ENCODE results near the gene PLA2G4D.

The PLA2G4D gene

DNA sequence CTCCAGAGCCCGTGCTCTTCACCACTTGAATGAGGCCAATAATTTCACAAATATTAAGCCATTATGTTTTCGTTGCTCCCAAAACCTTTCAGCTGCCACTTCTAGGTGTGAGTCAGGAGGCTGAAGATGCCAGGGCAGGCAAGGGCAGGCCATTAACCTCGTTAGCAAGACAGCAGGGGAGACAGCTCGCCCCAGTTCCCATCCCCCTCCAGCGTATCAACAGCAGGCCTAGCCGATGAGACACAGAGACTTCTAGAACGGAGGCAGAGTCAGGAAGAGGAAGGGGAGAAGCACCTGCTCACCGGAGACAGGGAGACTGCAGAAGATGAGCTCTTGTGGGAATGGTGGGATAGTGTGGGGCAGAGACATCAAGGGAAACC, 45.6 kb downstream of the PLA2G4D start:
- ChIA-PET POLR2A (no interaction called here), CTCF (interaction anchor here (1.0 to 1.1 kb wide), 2 partner anchors 8 to 59 kb away, joined by 3 to 4 read pairs; no protein-coding TSS in a partner anchor)
- TF ChIP-seq, protein P1, sequence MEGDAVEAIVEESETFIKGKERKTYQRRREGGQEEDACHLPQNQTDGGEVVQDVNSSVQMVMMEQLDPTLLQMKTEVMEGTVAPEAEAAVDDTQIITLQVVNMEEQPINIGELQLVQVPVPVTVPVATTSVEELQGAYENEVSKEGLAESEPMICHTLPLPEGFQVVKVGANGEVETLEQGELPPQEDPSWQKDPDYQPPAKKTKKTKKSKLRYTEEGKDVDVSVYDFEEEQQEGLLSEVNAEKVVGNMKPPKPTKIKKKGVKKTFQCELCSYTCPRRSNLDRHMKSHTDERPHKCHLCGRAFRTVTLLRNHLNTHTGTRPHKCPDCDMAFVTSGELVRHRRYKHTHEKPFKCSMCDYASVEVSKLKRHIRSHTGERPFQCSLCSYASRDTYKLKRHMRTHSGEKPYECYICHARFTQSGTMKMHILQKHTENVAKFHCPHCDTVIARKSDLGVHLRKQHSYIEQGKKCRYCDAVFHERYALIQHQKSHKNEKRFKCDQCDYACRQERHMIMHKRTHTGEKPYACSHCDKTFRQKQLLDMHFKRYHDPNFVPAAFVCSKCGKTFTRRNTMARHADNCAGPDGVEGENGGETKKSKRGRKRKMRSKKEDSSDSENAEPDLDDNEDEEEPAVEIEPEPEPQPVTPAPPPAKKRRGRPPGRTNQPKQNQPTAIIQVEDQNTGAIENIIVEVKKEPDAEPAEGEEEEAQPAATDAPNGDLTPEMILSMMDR (IDR thresholded peaks at IDR 0.05; ENCODE audit: control extremely low read depth, extremely low read depth, low read depth, missing control alignments): no peak
- no peak for DNase-seq (ENCODE audit: extremely low spot score)

DNA sequence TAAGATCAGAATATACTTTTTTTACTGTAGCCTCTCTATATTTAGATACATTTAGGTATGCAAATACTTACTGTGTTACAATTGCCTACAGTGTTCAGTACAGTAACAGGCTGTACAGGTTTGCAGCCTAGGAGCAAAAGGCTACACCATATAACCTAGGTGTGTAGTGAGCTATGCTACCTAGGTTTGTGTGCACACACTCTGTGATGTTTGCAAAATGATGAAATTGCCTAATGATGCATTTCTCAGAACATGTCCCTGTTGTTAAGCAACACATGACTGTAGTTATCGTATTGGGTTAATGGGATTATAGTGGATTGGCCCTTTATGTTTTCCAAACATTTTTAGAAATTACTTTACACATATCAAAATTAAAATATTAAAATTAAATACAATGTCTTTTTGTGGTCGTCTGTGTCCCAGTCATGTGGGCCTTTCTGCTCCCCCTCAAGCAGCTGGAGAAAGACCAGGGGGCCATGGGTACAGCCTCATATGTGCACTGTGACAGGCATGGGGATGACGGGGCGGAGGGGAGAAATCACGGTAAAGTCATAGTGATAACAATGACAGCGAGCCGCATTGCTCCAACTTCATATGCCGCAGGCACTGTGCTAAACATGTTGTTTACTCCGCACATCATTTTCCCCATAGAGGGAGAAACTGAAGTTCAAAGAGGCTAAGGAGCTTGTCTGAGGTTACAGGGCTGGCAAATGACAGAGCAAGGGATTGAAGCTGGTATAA, 46.1 kb downstream of the PLA2G4D start:
- ChIA-PET CTCF (interaction anchor here (1.0 to 1.1 kb wide), 2 partner anchors 9 to 58 kb away, joined by 3 to 4 read pairs; no protein-coding TSS in a partner anchor), POLR2A (no interaction called here)
- no peak for DNase-seq (ENCODE audit: extremely low spot score)
- TF ChIP-seq, protein P1 (IDR thresholded peaks at IDR 0.05; ENCODE audit: control extremely low read depth, extremely low read depth, low read depth, missing control alignments): no peak

DNA sequence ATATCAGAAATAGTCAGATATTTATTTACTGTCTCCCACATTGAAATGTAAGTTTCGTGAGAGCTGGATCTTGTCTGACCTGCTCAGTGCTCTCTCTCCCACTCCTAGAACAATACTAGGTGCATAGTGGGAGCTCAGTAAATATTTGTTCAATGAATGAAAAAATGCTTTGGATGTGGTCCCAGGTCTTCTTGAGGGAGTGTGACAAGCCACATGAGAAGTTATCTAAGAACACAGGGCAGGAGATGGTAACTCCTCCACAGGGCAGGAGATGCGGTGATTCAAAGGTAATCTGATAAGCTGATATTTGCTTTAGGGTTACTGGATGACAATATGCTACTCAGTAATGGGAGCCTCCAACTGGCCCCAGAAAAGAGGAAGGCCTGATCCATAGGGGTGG, 47.8 kb downstream of the PLA2G4D start:
- ChIA-PET CTCF (interaction anchor here (1.3 to 2.5 kb wide), 6 partner anchors 9 to 38 kb away, joined by 3 to 9 read pairs (median 3); no protein-coding TSS in a partner anchor), POLR2A (no interaction called here)
- TF ChIP-seq, protein P1 (IDR thresholded peaks at IDR 0.05; ENCODE audit: control extremely low read depth, extremely low read depth, low read depth, missing control alignments): no peak
- no peak for DNase-seq (ENCODE audit: extremely low spot score)

DNA sequence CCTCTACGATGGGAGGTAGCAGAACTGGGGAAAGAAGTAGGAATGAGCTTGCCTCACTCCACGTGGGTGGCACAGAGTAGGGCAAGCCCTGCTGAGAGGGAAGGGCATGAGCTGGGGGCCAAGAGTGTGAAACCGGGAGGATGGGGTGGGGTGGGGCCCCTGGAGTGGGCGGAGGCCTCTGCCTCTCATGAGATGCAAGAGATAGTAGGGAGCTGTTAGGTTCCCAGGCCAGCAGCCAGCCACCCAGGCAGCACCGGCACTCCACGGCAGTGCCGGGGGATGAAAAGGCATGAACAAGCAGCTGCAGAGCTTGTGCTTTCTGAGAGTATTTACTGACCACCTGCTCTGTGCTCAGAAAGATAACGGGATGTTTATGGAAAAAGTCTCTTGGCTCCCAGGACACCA, 49.1 kb downstream of the PLA2G4D start:
- POLR2A ChIA-PET: no interaction called here
- DNase-seq (ENCODE audit: extremely low spot score): no peak
- TF ChIP-seq, protein P1 (IDR thresholded peaks at IDR 0.05; ENCODE audit: control extremely low read depth, extremely low read depth, low read depth, missing control alignments): no peak
- CTCF ChIA-PET: interaction anchor here (0.8 to 2.5 kb wide), 3 partner anchors 10 to 89 kb away, joined by 3 to 9 read pairs (median 3); no protein-coding TSS in a partner anchor

DNA sequence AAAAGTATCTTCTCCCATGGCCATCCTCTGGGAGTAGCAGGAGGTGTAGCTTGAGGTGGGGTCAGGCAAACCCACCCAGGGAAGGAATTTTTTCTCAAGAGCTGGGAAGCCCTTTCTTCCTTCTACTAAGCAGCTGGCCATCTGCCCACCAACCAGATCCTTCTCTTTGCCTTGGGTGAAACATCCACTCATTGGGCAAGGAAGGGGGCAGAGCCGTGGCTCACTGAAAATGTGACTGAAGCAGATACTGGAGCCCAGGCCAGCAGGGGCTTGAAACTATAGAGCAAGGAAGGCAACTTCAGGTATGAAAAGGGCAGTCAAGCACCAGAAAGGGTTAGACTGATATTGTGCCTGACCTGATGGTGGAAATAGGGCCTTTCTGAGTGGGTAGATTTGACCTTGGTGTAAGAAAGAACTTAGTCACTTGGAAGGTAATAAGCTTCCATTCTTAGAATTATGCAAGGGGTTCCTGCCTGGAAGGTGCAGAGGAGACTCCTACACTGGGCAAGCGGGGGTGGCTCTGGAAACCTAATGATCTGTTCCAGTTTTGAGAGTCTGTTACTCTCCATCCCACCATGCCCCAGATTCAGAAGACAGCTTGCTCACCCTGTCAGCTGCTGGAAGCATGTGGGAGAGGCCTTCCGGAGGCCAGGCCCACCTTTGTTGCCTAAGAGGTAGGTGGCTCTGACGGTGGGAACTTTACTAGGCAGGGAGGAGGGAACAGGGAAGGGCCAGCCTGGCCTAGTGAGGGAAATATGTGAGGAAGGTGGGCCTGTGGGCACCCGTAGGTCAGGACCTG, 51.6 kb downstream of the PLA2G4D start:
- TF ChIP-seq, protein P1 (IDR thresholded peaks at IDR 0.05; ENCODE audit: control extremely low read depth, extremely low read depth, low read depth, missing control alignments): no peak
- ChIA-PET POLR2A (no interaction called here), CTCF (interaction anchor here (0.8 to 2.1 kb wide), 8 partner anchors 11 to 54 kb away, joined by 3 to 8 read pairs (median 4); no protein-coding TSS in a partner anchor)
- DNase-seq (ENCODE audit: extremely low spot score): no peak

DNA sequence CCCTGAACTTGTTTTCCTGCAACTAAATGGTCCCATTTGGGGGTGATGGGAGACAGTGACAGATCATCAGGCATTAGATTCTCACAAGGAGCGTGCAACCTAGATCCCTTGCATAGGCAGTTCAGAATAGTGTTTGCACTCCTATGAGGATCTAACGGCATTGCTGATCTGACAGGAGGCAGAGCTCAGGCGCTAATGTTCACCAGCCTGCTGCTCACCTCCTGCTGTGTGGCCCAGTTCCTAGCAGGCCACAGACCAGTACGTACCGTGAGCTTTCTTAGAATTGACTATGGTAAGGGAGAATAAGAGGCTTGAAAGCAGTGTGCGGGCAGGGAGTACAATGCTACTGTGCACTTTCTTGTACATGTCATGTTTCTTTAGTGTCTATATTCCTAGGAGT, 56.0 kb downstream of the PLA2G4D start:
- ChIA-PET CTCF (interaction anchor here (1.2 to 2.2 kb wide), 3 partner anchors 42 to 49 kb away, joined by 3 to 9 read pairs (median 3); no protein-coding TSS in a partner anchor), POLR2A (no interaction called here)
- TF ChIP-seq, protein P1 (IDR thresholded peaks at IDR 0.05; ENCODE audit: control extremely low read depth, extremely low read depth, low read depth, missing control alignments): no peak
- DNase-seq (ENCODE audit: extremely low spot score): no peak
